ENCODE data around the gene IL2RA. TPM values are rescaled to one million over a fixed set of nuclear protein-coding genes. Genes with fewer than 3 reads are reported as not detected.
A peak's percentile ranks its signal among the peaks of the same experiment; 100 is the strongest.

Gene IL2RA
- total and polyA plus RNA-seq, 9 of the 15 experiments (the other 6 are each of a cell fraction or from before 2014, with no cell fraction given): 0.95 TPM; not detected in 8

DNA sequence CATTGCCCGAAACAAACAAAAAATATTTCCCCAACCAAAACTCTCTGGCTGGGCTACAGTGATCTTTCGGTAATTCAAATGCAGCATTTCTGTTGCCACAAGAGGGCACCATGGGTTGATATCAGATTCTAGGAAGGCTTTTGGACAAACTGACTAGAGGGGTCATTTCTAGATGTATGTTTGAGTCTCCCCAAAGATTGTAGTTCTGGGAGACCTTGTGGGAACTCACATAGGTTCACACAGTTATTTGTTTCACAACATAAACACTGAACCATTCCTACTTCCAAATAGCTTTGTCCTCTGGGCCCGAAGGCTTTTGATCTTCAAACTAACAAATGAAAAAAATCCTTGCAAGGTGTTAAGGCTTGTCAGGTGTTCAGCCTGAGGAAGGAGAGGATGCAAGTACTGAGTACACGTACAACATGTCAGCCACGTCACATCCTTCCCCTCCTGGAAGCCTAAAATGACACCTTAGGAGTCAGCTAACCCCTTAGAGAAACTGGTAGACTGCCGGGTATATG, 47.9 kb downstream of the IL2RA start (continued):
- TF ChIP-seq E2F3 (CRISPR knock-in tag; IDR thresholded peaks at IDR 0.05) (no peak), ATF7 (IDR thresholded peaks at IDR 0.05) (0 out of 2 replicates have a peak, but pooled peaks have one; percentile 12), KLF16 (IDR thresholded peaks at IDR 0.05) (no peak), MAFK (IDR thresholded peaks at IDR 0.05; ENCODE audit: low read length) (no peak), CREM (IDR thresholded peaks at IDR 0.05; ENCODE audit: low read depth) (no peak), MCM2 (IDR thresholded peaks at IDR 0.05; ENCODE audit: low read depth) (no peak), TCFL5 (CRISPR knock-in tag; conservative IDR thresholded peaks at IDR 0.05) (no peak), MAFG (tag; conservative IDR thresholded peaks at IDR 0.05) (no peak), HCFC1 (IDR thresholded peaks at IDR 0.05; ENCODE audit: low read depth, low read length) (no peak), ZSCAN32 (CRISPR knock-in tag; IDR thresholded peaks at IDR 0.05) (no peak), ZNF76 (CRISPR knock-in tag; IDR thresholded peaks at IDR 0.05; ENCODE audit: borderline replicate concordance) (no peak), ZNF212 (CRISPR knock-in tag; IDR thresholded peaks at IDR 0.05) (no peak), HNRNPK (IDR thresholded peaks at IDR 0.05; ENCODE audit: low read depth, low read length, poor library complexity, severe bottlenecking) (no peak), KDM2B (CRISPR knock-in tag; IDR thresholded peaks at IDR 0.05) (no peak), MEF2D (tag; conservative IDR thresholded peaks at IDR 0.05; ENCODE audit: low read depth) (no peak), ZFPM2 (CRISPR knock-in tag; IDR thresholded peaks at IDR 0.05) (no peak), ZZZ3 (IDR thresholded peaks at IDR 0.05) (no peak), BCOR (IDR thresholded peaks at IDR 0.05) (no peak), ZBTB49 (CRISPR knock-in tag; IDR thresholded peaks at IDR 0.05; ENCODE audit: borderline replicate concordance) (no peak), ZNF121 (CRISPR knock-in tag; conservative IDR thresholded peaks at IDR 0.05) (no peak), KAT2B (IDR thresholded peaks at IDR 0.05; ENCODE audit: low read depth, low read length) (no peak), YY1 (IDR thresholded peaks at IDR 0.05; ENCODE audit: borderline replicate concordance in 1 of 3, control insufficient read depth in 1 of 3, extremely low read depth in 1 of 3, insufficient read depth in 3 of 3, insufficient read length in 1 of 3, insufficient replicate concordance in 2 of 3, low read depth in 1 of 3, low read length in 2 of 3) (no peak), TCF7L2 (IDR thresholded peaks at IDR 0.05; ENCODE audit: low read depth, low read length) (no peak), TSHZ1 (CRISPR knock-in tag; IDR thresholded peaks at IDR 0.05) (no peak), ZNF239 (CRISPR knock-in tag; IDR thresholded peaks at IDR 0.05) (no peak), ZNF778 (CRISPR knock-in tag; IDR thresholded peaks at IDR 0.05) (no peak)
